GM23338 (cell line): Measurements from ENCODE around the gene TLE1.

ENCODE experiments used
- EZH2 ChIP-seq: fragments of 200-600 bp; sonication (generic); IDR thresholded peaks from one replicate; pipeline ENCODE4 v1.8.0; 2017; ENCODE audit warnings: antibody characterized with exemption, mild to moderate bottlenecking, low read depth; ENCODE audit not compliant: unreplicated experiment
- EZH2phosphoT487 ChIP-seq: fragments of 200-600 bp; sonication (generic); IDR thresholded peaks from one replicate; pipeline ENCODE4 v1.8.1; 2018; ENCODE audit warnings: antibody characterized with exemption; ENCODE audit not compliant: unreplicated experiment
- POLR2AphosphoS5 ChIP-seq: IDR thresholded peaks from 2 replicates; pipeline ENCODE4 v1.6.1; 2016; ENCODE audit warnings: antibody characterized with exemption, low read depth
- TF ChIP-seq, protein P1 (sequence below), 2 experiments: fragments of 200-600 bp in 1 of 2; sonication (generic) in 1 of 2; conservative IDR thresholded peaks; 2 replicates each; pipeline versions ENCODE4 v1.5.1 to v1.6.1; 2016 to 2017; ENCODE audit warnings: antibody characterized with exemption in 2 of 2, low read depth in 2 of 2, mild to moderate bottlenecking in 2 of 2, moderate library complexity in 1 of 2
- TF ChIP-seq, protein P2 (sequence below): IDR thresholded peaks from one replicate; pipeline ENCODE4 v1.6.1; 2018; ENCODE audit warnings: antibody characterized with exemption; ENCODE audit not compliant: unreplicated experiment
- TF ChIP-seq, protein P3 (sequence below): IDR thresholded peaks from 2 replicates; pipeline ENCODE4 v1.6.1; 2016; ENCODE audit warnings: antibody characterized with exemption
- TF ChIP-seq, protein P4 (sequence below): fragments of 250-450 bp; sonication (Bioruptor Pico); IDR thresholded peaks from 2 replicates; pipeline ENCODE4 v1.5.0; 2020; ENCODE audit warnings: mild to moderate bottlenecking, moderate library complexity

DNA sequence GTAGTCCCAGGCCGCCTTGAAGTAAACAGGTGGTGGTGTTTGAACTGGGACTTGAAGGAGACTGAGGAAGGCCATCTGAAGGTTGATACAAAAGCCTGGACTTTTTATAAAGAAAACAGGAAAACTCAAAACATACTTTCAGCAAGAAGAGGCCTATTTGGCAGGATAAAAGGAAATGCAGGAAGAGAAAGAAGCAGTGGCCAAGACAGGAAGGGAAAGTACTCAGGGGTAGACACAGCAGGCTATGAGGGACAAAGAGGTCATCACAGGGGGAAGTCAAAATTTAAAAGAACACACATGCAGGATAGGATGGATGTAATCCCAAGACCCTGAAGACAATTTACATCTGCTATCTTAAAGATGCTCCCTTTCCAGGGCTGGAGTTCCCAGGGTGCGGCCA, 13.0 kb downstream of the TLE1 start:
- TF ChIP-seq, protein P1, sequence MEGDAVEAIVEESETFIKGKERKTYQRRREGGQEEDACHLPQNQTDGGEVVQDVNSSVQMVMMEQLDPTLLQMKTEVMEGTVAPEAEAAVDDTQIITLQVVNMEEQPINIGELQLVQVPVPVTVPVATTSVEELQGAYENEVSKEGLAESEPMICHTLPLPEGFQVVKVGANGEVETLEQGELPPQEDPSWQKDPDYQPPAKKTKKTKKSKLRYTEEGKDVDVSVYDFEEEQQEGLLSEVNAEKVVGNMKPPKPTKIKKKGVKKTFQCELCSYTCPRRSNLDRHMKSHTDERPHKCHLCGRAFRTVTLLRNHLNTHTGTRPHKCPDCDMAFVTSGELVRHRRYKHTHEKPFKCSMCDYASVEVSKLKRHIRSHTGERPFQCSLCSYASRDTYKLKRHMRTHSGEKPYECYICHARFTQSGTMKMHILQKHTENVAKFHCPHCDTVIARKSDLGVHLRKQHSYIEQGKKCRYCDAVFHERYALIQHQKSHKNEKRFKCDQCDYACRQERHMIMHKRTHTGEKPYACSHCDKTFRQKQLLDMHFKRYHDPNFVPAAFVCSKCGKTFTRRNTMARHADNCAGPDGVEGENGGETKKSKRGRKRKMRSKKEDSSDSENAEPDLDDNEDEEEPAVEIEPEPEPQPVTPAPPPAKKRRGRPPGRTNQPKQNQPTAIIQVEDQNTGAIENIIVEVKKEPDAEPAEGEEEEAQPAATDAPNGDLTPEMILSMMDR (conservative IDR thresholded peaks at IDR 0.05; ENCODE audit: low read depth in 2 of 2) = no peak
- TF ChIP-seq EZH2phosphoT487 (no peak), EZH2 (no peak), POLR2AphosphoS5 (no peak)
- TF ChIP-seq, protein P2, sequence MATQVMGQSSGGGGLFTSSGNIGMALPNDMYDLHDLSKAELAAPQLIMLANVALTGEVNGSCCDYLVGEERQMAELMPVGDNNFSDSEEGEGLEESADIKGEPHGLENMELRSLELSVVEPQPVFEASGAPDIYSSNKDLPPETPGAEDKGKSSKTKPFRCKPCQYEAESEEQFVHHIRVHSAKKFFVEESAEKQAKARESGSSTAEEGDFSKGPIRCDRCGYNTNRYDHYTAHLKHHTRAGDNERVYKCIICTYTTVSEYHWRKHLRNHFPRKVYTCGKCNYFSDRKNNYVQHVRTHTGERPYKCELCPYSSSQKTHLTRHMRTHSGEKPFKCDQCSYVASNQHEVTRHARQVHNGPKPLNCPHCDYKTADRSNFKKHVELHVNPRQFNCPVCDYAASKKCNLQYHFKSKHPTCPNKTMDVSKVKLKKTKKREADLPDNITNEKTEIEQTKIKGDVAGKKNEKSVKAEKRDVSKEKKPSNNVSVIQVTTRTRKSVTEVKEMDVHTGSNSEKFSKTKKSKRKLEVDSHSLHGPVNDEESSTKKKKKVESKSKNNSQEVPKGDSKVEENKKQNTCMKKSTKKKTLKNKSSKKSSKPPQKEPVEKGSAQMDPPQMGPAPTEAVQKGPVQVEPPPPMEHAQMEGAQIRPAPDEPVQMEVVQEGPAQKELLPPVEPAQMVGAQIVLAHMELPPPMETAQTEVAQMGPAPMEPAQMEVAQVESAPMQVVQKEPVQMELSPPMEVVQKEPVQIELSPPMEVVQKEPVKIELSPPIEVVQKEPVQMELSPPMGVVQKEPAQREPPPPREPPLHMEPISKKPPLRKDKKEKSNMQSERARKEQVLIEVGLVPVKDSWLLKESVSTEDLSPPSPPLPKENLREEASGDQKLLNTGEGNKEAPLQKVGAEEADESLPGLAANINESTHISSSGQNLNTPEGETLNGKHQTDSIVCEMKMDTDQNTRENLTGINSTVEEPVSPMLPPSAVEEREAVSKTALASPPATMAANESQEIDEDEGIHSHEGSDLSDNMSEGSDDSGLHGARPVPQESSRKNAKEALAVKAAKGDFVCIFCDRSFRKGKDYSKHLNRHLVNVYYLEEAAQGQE = no peak
- TF ChIP-seq, protein P3, sequence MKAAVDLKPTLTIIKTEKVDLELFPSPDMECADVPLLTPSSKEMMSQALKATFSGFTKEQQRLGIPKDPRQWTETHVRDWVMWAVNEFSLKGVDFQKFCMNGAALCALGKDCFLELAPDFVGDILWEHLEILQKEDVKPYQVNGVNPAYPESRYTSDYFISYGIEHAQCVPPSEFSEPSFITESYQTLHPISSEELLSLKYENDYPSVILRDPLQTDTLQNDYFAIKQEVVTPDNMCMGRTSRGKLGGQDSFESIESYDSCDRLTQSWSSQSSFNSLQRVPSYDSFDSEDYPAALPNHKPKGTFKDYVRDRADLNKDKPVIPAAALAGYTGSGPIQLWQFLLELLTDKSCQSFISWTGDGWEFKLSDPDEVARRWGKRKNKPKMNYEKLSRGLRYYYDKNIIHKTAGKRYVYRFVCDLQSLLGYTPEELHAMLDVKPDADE = no peak
- TF ChIP-seq, protein P4, sequence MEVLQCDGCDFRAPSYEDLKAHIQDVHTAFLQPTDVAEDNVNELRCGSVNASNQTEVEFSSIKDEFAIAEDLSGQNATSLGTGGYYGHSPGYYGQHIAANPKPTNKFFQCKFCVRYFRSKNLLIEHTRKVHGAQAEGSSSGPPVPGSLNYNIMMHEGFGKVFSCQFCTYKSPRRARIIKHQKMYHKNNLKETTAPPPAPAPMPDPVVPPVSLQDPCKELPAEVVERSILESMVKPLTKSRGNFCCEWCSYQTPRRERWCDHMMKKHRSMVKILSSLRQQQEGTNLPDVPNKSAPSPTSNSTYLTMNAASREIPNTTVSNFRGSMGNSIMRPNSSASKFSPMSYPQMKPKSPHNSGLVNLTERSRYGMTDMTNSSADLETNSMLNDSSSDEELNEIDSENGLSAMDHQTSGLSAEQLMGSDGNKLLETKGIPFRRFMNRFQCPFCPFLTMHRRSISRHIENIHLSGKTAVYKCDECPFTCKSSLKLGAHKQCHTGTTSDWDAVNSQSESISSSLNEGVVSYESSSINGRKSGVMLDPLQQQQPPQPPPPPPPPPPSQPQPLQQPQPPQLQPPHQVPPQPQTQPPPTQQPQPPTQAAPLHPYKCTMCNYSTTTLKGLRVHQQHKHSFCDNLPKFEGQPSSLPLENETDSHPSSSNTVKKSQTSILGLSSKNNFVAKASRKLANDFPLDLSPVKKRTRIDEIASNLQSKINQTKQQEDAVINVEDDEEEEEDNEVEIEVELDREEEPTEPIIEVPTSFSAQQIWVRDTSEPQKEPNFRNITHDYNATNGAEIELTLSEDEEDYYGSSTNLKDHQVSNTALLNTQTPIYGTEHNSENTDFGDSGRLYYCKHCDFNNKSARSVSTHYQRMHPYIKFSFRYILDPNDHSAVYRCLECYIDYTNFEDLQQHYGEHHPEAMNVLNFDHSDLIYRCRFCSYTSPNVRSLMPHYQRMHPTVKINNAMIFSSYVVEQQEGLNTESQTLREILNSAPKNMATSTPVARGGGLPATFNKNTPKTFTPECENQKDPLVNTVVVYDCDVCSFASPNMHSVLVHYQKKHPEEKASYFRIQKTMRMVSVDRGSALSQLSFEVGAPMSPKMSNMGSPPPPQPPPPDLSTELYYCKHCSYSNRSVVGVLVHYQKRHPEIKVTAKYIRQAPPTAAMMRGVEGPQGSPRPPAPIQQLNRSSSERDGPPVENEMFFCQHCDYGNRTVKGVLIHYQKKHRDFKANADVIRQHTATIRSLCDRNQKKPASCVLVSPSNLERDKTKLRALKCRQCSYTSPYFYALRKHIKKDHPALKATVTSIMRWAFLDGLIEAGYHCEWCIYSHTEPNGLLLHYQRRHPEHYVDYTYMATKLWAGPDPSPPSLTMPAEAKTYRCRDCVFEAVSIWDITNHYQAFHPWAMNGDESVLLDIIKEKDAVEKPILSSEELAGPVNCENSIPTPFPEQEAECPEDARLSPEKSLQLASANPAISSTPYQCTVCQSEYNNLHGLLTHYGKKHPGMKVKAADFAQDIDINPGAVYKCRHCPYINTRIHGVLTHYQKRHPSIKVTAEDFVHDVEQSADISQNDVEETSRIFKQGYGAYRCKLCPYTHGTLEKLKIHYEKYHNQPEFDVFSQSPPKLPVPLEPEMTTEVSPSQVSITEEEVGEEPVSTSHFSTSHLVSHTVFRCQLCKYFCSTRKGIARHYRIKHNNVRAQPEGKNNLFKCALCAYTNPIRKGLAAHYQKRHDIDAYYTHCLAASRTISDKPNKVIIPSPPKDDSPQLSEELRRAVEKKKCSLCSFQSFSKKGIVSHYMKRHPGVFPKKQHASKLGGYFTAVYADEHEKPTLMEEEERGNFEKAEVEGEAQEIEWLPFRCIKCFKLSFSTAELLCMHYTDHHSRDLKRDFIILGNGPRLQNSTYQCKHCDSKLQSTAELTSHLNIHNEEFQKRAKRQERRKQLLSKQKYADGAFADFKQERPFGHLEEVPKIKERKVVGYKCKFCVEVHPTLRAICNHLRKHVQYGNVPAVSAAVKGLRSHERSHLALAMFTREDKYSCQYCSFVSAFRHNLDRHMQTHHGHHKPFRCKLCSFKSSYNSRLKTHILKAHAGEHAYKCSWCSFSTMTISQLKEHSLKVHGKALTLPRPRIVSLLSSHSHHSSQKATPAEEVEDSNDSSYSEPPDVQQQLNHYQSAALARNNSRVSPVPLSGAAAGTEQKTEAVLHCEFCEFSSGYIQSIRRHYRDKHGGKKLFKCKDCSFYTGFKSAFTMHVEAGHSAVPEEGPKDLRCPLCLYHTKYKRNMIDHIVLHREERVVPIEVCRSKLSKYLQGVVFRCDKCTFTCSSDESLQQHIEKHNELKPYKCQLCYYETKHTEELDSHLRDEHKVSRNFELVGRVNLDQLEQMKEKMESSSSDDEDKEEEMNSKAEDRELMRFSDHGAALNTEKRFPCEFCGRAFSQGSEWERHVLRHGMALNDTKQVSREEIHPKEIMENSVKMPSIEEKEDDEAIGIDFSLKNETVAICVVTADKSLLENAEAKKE (CRISPR knock-in tag) = no peak
